Kidney (tissue), 14 donors: ENCODE results near the gene BTG4. TPM values are rescaled to one million over a fixed set of nuclear protein-coding genes. Genes with fewer than 3 reads are reported as not detected.

Experiments used
- DNase-seq, 5 donors: peaks; one replicate each; pipeline ENCODE4 v3.0.0-alpha.2; 2013 to 2020
- FAIRE-seq: peaks from 2 replicates; lab custom pipeline; 2012; peaks lifted over from hg19 to GRCh38; lab: Jason Lieb, UNC
- H3K27ac ChIP-seq, 2 donors: one replicate each; pipeline ENCODE4 v1.7.0; 2013; ENCODE audit warnings: low read depth in 2 of 2, low read length in 2 of 2, inconsistent platforms in 1 of 2
- H3K27me3 ChIP-seq: one replicate; pipeline ENCODE4 v1.7.1; 2013; ENCODE audit warnings: low read length, inconsistent platforms; ENCODE audit not compliant: control insufficient read depth, insufficient read depth
- H3K36me3 ChIP-seq, 3 donors: one replicate each; pipeline versions ENCODE4 v1.7.0 to v1.7.1; 2013; ENCODE audit warnings: low read length in 3 of 3, control low read depth in 1 of 3, inconsistent platforms in 1 of 3; ENCODE audit not compliant: insufficient read depth in 3 of 3, control insufficient read depth in 2 of 3
- H3K4me1 ChIP-seq, 3 donors: one replicate each; pipeline versions ENCODE4 v1.7.0 to v1.7.1; 2013; ENCODE audit warnings: low read length in 3 of 3, inconsistent platforms in 1 of 3, low read depth in 1 of 3; ENCODE audit not compliant: control insufficient read depth in 2 of 3, insufficient read depth in 2 of 3
- H3K4me3 ChIP-seq, 3 donors: one replicate each; pipeline versions ENCODE4 v1.7.0 to v1.8.1; 2013; ENCODE audit warnings: low read length in 3 of 3, control low read depth in 1 of 3, inconsistent platforms in 1 of 3
- H3K9ac ChIP-seq, 3 donors: one replicate each; pipeline versions ENCODE4 v1.7.0 to v1.7.1; 2013; ENCODE audit warnings: low read length in 3 of 3, control low read depth in 1 of 3, inconsistent platforms in 1 of 3
- H3K9me3 ChIP-seq, 3 donors: one replicate each; pipeline versions ENCODE4 v1.7.0 to v1.7.1; 2013; ENCODE audit warnings: low read length in 3 of 3, control low read depth in 1 of 3, inconsistent platforms in 1 of 3; ENCODE audit not compliant: control insufficient read depth in 2 of 3, insufficient read depth in 1 of 3
- CTCF ChIP-seq: IDR thresholded peaks from 3 replicates; pipeline ENCODE4 v1.5.1; 2012; ENCODE audit warnings: mild to moderate bottlenecking, moderate library complexity, borderline replicate concordance; ENCODE audit not compliant: insufficient read depth; ENCODE audit errors: extremely low read depth
- intact Hi-C: fragments of 100-400 bp; cut with DNase I; formaldehyde crosslinking; loops from one replicate; pipeline ENCODE4 v1.11.1; 2022
- polyA plus RNA-seq: library from polyadenylated mRNA; stranded (reverse); fragments of 350-450 nt; fragmentation: Illumina TruSeq; extraction: RNeasy Lipid Tissue Mini Kit (QIAGEN cat#74804); gene quantifications from one replicate; pipeline ENCODE4 v1.2.3, GENCODE V29; 2014; ENCODE audit warnings: low read depth, low replicate concordance; ENCODE audit not compliant: insufficient read depth
- total RNA-seq: library from RNA; stranded (reverse); fragmentation: NEBNext Ultra II Directional; extraction: Animal tissue kit (Norgen Biotek cat#: 25700); gene quantifications from one replicate; pipeline ENCODE4 v1.2.1, GENCODE V29; 2021
- donor health status: control.
- donor health status: control.
- donor health status: control.
- donor health status: control.
- donor health status: control.
- donor health status: DM: yes; HTN: yes; CAD: no.
- donor health status: Normal renal cell carcinoma (clear cell type).

BTG4 gene
- total and polyA plus RNA-seq, 2 donors from 2014 or later, result not detected

GRCh38 chr11:111549196-111549868 lies 37.1 kb upstream of the BTG4 start:
- no peak overlapping the region for H3K4me3 ChIP-seq
- no peak overlapping the region for H3K27ac ChIP-seq
- H3K36me3 ChIP-seq, result no peaks in the 10 kb centered on the region
- H3K27me3 ChIP-seq, result no peaks in the 10 kb centered on the region
- intact Hi-C loops, result no loop called here
- no peak overlapping the region for H3K9ac ChIP-seq
- DNase-seq, result peak in 2 of 5 donors; percentile 24 to 41
- no peak for TF ChIP-seq CTCF
- no peaks in the 10 kb centered on the region for H3K4me1 ChIP-seq
- FAIRE-seq, result no peak
- no peaks in the 10 kb centered on the region for H3K9me3 ChIP-seq

GRCh38 chr11:111548525-111548924 lies 36.3 kb upstream of the BTG4 start:
- TF ChIP-seq CTCF, result no peak
- no peak for FAIRE-seq
- Histone ChIP-seq H3K36me3 (no peaks in the 10 kb centered on the region), H3K9ac (no peak overlapping the region), H3K4me1 (no peaks in the 10 kb centered on the region), H3K27me3 (no peaks in the 10 kb centered on the region), H3K27ac (no peak overlapping the region), H3K9me3 (no peaks in the 10 kb centered on the region), H3K4me3 (no peak overlapping the region)
- intact Hi-C loops, result no loop called here
- no peak for DNase-seq

- Histone ChIP-seq H3K4me3 (no peak overlapping the region), H3K9me3 (no peaks in the 10 kb centered on the region), H3K27ac (no peak overlapping the region), H3K36me3 (no peaks in the 10 kb centered on the region), H3K9ac (no peak overlapping the region), H3K27me3 (no peaks in the 10 kb centered on the region), H3K4me1 (peaks cover 0 to 17% (median 0%) of the 10 kb centered on the region in 3 donors)
- no peak for FAIRE-seq
- intact Hi-C loops, result no loop called here
- DNase-seq, result no peak
- TF ChIP-seq CTCF, result no peak
Observed at GRCh38 chr11:111542606-111543275, 30.6 kb upstream of the BTG4 start.
